Fibroblast of the aortic adventitia (primary cell): ENCODE data around the gene ARV1. TPM values are rescaled to one million over a fixed set of nuclear protein-coding genes. Genes with fewer than 3 reads are reported as not detected.

Experiments
- DNase-seq: peaks from one replicate; pipeline ENCODE4 v3.0.0-alpha.2; 2010; ENCODE audit warnings: low read depth
- H3K4me3 ChIP-seq: 2 replicates; pipeline ENCODE4 v1.5.1; 2011; ENCODE audit warnings: low read depth, mild to moderate bottlenecking, control low read depth, low read length, moderate library complexity
- total RNA-seq: library from RNA; depleted of rRNA; stranded (reverse); fragments of >200 nt; gene quantifications from 2 replicates; pipeline ENCODE4 v1.2.3, GENCODE V29; 2012; ENCODE audit warnings: low replicate concordance
- TF ChIP-seq, protein P1 (sequence below): IDR thresholded peaks from 2 replicates; pipeline ENCODE4 v1.5.1; 2011; ENCODE audit warnings: mild to moderate bottlenecking, low read length, control low read depth, inconsistent platforms; ENCODE audit not compliant: insufficient read depth

ARV1 gene
- 17.7 and 19.1 TPM in 2 replicates for total RNA-seq

DNA sequence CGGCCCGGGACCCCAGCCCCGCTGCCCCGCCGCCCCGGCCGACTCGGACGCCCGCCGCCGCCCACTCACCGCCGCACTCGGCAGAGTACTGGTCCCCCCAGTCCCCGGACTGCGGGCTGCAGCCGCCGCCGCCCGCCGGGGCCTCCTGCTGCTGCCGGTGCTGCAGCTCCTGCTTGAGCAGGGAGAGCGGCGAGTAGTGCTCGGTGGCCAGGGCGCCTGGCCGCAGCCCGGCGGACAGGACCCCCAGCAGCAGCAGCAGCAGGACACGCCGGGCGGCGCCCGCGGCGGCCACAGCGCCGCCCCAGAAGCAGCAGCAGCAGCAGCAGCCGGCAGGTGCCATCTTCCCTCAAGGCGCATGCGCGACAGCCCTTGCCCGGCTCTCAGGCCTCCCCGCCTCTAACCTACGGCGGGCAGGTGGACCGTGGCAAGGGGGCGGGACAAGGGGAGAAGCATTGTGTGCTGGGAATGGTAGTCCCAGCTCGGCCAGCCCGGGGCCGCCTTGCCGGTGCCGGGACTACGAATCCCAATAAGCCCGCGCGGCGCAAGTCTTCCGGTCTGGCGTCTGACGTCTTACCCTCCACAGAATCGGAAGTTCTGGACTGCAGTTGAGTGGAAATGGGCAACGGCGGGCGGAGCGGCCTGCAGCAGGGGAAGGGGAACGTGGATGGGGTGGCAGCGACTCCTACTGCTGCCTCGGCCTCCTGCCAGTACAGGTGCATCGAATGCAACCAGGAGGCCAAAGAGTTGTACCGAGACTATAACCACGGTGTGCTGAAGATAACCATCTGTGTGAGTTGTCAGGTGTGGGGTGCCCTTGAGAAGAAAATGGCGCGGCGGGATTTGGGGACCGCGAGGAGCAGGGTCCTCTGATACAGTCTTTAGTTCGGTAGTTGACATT is at the start of gene ARV1, which contains the start of gene TTC13:
Gene ARV1 (plus strand): TSS at position 604 of the 898 bp plus-strand sequence. CDS start 12 bp downstream, at position 616.
Gene TTC13 (minus strand): TSS at position 371 of the 898 bp plus-strand sequence. CDS start 31 bp downstream, at position 340.
- DNase-seq = peak; percentile 96
- peak within 1 kb of the TSS; percentile 94 for H3K4me3 ChIP-seq

DNA sequence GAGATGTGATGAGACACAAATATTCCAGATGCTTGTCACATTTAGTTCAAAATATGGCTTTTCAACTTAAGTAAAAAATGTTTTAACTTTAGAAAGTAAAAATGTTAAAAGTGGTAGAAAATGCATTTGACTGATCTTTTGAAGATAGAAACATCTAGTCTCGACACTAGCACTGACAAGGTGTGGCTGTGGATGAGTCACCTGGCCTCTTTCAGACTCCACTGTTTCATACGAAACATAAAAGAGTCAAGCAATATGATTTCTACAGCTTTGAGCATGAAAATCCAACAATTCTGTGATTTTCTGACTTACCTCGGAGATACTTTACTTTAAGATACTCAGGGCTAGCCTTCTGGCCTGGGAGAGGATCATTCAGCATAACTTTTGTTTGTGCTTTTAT is 47.9 kb upstream of the ARV1 start:
- DNase-seq = no peak
- TF ChIP-seq, protein P1, sequence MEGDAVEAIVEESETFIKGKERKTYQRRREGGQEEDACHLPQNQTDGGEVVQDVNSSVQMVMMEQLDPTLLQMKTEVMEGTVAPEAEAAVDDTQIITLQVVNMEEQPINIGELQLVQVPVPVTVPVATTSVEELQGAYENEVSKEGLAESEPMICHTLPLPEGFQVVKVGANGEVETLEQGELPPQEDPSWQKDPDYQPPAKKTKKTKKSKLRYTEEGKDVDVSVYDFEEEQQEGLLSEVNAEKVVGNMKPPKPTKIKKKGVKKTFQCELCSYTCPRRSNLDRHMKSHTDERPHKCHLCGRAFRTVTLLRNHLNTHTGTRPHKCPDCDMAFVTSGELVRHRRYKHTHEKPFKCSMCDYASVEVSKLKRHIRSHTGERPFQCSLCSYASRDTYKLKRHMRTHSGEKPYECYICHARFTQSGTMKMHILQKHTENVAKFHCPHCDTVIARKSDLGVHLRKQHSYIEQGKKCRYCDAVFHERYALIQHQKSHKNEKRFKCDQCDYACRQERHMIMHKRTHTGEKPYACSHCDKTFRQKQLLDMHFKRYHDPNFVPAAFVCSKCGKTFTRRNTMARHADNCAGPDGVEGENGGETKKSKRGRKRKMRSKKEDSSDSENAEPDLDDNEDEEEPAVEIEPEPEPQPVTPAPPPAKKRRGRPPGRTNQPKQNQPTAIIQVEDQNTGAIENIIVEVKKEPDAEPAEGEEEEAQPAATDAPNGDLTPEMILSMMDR = no peak
- H3K4me3 ChIP-seq = no peak overlapping the region

More for the DNA sequence above, at the start of gene ARV1, which contains the start of gene TTC13:
- TF ChIP-seq, protein P1 = no peak

DNA sequence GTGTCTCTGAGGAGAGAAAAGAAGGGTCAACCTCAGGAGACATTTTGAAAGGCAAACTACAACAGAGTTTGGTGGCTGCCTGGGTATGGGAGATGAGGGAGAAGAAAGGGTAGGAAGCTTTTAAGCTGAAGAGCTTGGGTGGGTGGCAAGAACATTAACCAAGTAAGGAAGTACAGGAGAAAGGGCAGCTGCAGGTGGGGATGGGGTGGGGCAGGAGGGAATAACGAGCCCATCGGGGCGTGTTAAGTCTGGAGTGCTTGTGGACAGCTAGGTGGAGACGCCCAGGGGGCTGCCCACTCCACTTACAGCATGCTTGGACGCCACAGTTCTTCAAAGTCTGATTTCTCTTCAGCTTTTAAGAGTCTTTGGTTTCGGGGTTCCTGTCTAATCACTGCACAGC is 43.0 kb upstream of the ARV1 start:
- no peak for DNase-seq
- TF ChIP-seq, protein P1 = no peak
- H3K4me3 ChIP-seq = no peak overlapping the region

DNA sequence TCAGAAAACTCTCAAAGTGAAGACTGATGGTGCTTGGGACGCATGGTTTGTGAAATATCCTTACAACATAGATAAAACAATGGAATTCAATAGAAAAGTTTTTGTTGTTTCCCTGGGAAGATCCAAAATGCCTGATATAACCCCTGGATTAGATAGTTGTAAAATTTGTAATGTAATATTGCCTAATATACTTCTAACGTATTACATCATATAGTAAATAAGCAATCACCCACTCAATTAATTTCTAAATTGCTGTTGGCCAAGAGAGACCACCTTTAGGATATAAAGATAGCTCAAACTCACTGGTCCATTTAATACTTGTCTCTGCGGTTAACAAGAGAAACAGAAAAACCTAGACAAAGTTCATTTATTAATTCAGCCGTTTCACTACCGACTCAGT is 42.4 kb upstream of the ARV1 start:
- no peak for DNase-seq
- TF ChIP-seq, protein P1 = no peak
- H3K4me3 ChIP-seq = no peak overlapping the region

DNA sequence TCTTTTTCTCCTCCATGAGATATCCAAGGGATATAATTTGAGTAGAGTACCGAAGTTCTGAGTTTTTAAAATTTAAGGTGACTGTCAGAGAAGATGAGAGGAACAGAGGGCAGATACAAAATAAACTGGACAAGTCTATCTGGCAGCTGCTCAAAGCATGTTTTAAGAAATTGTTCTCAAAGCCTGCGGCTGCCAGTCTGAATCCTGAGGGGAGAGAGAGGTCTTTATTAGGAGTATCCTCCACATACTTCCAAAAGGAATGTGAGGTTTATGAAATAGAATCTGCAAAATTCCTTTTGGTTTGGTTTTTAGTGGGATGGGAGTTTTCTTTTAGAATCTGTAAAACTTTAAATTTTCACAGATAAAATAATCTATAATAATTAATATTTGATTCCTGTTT is 41.5 kb upstream of the ARV1 start:
- TF ChIP-seq, protein P1 = no peak
- no peak overlapping the region for H3K4me3 ChIP-seq
- peak; percentile 10 for DNase-seq

DNA sequence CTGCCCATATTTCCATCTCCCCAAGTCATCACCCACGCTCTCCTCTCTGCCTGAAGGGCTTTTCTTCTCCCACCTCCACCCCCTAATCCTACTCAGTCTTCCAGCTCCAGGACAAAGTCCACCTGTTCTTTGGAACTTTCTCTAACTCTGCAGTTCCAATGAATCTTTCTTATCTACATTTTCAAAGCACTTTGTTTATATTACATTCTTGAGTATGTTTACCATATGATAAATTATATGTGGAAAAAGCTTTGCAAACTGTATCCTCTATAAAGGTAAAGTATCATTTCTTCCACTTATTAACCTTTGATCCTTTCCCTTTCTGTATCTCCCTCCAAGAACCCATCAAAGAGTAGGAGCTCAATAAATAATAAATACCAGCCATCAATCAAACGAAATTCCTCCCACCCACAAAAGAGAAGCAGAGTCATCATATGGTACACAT is 39.9 kb upstream of the ARV1 start:
- TF ChIP-seq, protein P1 = no peak
- DNase-seq = no peak
- H3K4me3 ChIP-seq = no peak overlapping the region
